ENCODE measurements around the gene FIBCD1. TPM values are rescaled to one million over a fixed set of nuclear protein-coding genes. Genes with fewer than 3 reads are reported as not detected.

Gene FIBCD1
- total RNA-seq (2022; extraction: Qiagen RNA extraction): 12.1 to 19.5 TPM (median 16.7 TPM) in 5 replicates

GRCh38 chr9:130938652-130939404, at the start of gene FIBCD1:
Gene FIBCD1 (minus strand): TSS chr9:130939247. CDS start chr9:130938607, 640 bp downstream.

DNA sequence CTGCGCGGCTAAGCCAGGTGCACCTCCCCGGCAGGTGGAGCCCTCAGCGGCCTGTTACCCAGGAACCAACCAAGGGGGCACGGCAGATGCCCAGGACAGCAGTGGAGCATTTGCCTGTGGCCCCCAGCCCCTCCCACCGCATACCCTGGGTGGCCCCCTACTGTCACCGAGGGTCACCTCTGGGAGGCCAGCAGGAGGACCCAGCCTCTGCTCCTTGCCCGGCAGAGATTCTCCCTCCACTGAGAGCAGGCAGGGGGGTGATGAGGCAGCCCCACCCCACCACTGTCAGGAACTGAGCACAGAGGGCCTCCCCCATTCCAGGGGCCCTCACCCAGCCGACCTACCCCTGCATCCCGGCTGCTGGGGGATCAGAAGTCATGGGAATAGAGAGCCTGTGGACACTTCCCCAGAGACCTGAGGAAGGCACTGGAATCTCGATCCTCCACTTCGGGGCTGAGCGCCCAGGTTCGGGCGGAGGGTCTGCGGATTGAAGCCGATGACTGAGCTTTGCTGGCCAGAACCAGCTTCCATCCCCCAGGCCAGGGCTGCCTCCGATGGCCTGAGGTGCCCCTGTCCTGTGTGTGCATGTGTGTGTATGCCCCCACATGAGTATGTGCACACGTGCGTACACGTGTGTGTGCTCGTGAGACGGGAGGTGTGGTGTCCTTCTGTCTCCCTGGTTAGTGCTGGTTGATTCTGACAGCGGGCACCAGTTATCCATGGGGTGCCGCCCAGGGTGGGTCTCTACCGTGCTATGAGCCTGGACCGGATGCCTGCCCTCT, 42.6 kb downstream of the FIBCD1 start, which contains the start of gene QRFP:
QRFP (minus strand) TSS at position 580 of the 782 bp plus-strand sequence. CDS start 2,974 bp downstream, outside the sequence.

Other genes with a start within 250 kb of the FIBCD1 start
- gene EXOSC2, start 245.5 kb downstream of the FIBCD1 start, total RNA-seq (2022; extraction: Qiagen RNA extraction): 45.4 to 84.6 TPM (median 47.7 TPM) in 5 replicates
- gene ABL1, start 104.0 kb downstream of the FIBCD1 start, total RNA-seq (2022; extraction: Qiagen RNA extraction): 42.6 to 53.0 TPM (median 52.2 TPM) in 5 replicates
- not detected in 5 replicates for gene QRFP, start 42.4 kb downstream of the FIBCD1 start, total RNA-seq (2022; extraction: Qiagen RNA extraction)
- gene LAMC3, start 69.9 kb upstream of the FIBCD1 start, total RNA-seq (2022; extraction: Qiagen RNA extraction): 1.7 to 2.5 TPM (median 2.0 TPM) in 5 replicates
- 1.5 to 1.9 TPM (median 1.7 TPM) in 5 replicates for gene AIF1L, start 157.3 kb upstream of the FIBCD1 start, total RNA-seq (2022; extraction: Qiagen RNA extraction)
- 22.2 to 26.0 TPM (median 24.2 TPM) in 5 replicates for gene NUP214, start 186.3 kb upstream of the FIBCD1 start, total RNA-seq (2022; extraction: Qiagen RNA extraction)